Germinal center (tissue), 1 donor: Measurements from ENCODE around the gene IMMP2L.

Experiments used
- DNase-seq: peaks from one replicate; pipeline ENCODE4 v3.0.0; 2012; ENCODE audit warnings: mixed read lengths, low spot score

The IMMP2L gene

DNA sequence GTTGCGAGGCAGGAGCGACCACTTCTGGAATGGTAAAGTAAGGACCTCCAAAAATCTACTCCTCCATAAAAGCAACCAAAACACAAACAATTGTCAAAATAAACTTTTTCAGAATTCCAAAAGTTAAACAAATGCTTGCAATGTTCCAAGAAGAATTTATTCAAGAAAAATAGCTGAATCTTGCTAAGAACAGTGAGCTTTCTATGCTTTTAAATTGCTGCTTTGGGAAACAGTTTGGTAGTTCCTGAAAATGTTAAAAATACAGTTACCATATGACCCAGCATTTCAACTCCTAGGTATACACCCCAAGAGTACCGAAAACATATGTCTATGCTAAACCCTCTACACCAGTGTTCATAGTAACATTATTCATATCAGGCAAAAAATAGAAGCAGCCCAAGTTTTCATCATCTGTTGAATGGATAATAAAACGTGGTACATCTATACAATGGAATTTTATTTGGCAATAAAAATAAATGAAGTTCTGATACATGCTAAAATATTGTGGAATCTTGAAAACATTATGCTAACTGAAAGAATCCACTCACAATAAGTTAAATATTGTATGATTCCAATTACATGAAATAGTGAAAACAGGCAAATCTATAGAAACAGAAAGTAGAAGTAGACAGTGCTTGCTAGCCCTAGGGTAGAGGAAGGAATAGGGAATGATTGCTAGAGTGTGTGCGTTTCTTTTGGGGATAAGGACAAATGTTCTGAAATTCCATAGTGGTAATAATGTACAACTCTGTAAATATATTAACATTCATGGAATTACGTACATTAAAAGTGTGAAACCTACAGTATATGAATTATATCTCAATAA lies 414.4 kb downstream of the IMMP2L start:
- no peak for DNase-seq

DNA sequence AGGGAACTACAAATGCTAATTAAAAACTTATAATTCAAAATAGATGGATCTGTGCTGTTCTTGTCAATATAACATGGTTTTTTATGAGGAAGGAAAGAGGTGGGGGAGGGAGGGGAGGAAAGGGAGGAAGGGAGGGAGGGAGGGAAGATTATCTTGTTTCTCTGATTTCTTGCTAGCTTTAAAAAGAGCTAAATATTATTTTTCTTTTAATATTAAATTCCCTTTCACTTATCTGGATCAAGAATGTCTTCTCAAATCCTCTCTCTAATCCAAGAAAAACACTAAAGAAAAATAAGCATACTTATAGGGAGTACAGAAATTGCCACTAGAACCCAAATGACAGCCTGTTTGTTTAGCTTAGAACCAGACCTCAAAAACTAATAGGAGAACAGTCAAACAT lies 416.2 kb downstream of the IMMP2L start:
- DNase-seq = no peak

DNA sequence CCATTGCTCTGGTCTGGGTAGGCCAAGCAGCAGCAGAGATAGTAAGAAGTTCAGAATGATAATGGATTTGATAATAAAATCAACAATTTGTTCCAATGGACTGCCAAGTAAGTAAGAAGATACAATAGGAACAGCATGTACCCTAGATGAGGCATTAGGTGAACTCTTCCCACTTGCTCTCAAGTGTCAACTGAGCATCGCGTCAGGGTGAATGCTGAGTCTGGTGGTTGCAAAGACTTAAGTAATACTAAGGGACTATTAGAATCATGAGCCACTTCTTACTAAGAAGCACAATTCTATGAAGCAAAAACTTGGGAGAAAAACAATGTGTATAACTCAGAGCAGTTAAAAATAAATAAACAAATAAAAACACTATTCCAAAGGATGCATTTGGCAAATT lies 416.8 kb downstream of the IMMP2L start:
- no peak for DNase-seq

DNA sequence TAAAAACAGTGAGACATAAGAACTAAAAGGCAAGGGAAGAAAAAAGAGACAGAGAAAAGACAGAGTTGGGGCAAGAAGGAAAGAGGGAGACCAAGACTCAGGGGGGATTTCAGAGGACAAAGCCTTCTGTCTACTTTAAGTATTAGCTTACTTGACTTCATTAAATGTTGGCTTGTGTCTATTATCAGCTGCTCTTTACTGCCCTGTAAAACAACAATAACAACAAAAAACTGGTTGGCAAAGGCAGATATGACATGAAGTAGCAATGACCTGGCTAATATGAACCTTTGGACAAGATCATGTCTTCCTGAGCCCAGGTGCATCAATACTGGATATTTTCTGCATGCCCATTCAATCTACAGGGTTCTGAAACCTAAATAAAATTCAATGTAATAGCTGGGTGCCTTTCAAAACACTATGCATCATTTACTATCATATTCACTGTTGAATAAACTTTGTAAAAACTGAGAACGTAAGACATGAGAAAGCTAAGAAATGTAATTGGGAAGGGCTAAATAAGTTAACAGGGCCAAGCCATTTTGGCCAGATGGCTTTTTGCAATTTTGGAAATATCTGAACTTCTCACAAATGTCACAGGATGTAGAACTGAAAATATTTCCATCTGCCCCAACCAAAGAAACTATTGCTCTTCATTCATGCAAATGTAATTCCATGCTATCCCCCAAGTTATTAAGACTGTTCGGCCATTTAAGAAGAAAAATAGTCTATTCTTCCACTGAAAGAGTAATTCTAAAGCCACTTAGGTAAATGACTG lies 422.0 kb downstream of the IMMP2L start:
- DNase-seq = no peak

DNA sequence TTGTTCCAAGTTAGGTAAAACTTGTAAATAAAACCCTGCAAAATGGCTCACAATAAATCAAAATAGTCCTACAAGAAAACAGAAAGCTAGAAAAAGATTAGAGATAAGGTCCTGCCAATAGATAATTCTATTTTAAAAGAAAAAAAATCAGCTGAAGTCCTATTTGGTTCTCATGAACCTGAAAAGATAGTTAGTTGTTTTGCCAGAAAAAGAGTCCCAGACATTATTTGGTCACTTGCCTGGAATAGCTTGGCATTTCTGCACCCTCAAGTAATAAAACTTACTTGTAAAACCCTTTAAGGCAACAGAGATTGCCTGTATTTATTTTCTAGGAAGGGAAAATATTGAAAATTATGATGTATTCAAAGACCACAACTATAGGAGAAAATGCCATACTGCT lies 423.7 kb downstream of the IMMP2L start:
- DNase-seq = no peak

DNA sequence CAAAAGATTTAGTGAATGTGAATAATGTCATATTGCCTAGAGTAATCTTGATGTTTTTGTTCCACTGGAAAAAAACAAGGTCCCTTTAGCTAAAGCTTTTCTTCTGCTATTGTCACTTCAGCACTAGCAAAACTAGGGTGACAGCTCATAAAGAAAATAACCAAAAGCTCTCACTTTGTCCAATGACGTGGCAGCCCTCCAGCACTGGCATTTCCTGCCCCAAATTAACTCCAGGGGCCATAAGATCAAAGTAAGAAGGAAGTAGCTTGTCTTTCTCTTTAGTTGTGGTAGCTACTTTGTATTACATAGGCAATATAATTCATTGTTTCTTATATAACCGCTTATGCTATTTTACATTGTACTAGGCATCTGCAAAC lies 424.1 kb downstream of the IMMP2L start:
- no peak for DNase-seq

DNA sequence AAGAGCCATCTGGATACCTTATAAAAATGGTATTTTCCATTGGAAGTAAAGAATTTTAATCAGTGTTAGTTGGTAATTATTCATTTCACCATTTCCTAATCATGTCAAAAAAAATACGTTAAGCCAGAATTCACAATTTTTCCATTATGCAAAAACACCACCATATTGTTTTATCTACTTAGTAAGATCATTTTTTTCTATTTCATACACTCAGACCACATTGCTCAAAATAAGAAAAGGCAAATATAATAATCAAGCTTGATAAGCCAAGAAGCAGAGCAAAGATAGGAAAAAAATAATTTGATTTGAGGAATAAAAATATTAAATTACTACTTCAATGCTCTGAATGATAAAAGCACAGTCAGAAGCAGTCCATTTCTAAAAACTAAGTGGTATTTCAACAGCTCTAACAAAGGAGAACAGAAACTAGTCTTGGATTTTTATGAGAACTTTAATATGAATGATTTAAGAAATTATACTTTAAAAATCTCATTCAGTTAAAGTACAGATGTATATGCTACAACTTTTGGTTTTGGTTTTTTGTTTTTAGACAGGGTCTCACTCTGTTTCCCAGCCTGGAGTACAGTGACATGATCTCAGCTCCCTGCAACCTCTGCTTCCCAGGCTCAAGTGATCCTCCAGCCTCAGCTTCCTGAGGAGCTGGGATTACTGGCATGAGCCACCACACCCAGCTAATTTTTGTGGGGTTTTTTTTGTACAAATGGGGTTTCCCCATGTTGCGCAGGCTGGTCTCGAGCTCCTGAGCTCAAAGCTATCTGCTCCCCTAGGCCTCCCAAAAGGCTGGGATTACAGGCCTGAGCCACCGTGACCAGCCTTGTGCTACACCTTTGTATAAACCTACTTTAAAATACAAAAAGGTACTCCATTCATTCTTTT lies 424.7 kb downstream of the IMMP2L start:
- DNase-seq = no peak

DNA sequence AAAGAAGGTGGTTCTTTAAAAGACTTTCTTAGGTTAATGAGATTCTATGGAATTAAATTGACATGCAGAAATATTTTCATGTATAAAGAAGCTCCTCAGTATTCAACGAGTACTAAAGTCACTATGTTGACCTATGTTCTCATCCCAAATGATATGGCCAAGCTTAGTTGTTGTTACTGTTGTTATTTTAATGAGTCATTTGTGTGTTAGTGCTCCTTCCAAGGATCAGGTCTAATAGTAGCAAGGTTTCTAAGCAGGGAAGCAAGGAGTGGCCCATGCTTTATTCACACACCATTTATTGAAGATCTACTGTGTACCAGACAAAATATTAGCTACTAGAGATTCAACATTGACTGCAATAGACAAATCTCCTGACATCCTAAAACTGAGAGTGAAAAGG lies 429.5 kb downstream of the IMMP2L start:
- no peak for DNase-seq

DNA sequence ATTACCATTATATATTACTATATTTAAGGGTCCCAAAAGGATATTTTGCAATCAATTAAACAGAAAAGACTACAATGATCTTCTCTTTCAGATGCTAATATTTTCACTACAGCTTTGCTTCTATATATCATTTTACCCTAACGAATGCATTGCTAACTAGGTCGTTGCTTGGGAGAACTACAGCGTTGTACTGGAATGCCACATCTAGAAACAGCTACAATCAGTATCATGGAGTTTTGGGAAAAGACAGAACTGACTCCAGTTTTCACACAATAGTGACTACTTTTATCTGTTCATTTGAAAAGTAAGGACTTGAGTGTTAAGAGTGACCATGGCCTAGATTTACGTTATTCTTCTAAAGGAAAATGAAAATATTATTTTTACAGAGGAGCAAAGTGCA lies 432.9 kb downstream of the IMMP2L start:
- no peak for DNase-seq

DNA sequence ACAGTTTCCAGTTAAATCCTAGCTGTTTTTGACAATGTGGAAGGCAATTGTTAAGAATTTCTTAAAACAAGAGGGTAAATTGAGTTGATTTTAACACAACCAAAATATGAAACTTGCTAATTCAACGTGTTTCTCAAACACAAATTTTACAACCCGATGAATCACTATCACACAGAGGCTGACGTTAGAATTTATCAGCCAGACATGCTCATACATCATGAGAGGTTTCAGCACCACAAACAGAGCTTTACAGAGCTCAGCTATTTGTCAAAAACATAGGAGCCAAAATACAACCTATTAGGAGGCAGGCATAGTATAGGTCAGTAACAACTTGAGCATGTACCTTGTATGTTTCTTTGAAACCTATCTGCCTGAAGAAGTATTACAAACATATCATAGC lies 435.3 kb downstream of the IMMP2L start:
- no peak for DNase-seq

DNA sequence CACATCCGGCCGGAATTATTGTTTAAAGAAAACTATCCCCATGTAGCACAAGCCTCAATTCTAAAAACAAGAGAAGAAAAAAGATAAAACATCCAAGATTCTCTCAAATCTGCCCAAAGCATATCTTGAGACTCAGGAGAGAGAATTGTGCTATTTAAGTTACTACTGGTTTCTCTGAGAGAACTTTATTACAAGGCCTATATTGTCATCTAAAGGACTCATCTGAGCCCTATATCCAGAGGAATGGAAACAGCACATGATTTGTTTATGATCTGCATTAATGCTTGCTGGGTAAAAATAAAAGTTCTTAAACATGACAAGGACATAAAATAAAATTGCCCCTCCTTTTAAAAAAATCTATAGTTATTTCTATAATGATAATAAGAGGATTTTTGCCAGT lies 446.3 kb downstream of the IMMP2L start:
- no peak for DNase-seq

DNA sequence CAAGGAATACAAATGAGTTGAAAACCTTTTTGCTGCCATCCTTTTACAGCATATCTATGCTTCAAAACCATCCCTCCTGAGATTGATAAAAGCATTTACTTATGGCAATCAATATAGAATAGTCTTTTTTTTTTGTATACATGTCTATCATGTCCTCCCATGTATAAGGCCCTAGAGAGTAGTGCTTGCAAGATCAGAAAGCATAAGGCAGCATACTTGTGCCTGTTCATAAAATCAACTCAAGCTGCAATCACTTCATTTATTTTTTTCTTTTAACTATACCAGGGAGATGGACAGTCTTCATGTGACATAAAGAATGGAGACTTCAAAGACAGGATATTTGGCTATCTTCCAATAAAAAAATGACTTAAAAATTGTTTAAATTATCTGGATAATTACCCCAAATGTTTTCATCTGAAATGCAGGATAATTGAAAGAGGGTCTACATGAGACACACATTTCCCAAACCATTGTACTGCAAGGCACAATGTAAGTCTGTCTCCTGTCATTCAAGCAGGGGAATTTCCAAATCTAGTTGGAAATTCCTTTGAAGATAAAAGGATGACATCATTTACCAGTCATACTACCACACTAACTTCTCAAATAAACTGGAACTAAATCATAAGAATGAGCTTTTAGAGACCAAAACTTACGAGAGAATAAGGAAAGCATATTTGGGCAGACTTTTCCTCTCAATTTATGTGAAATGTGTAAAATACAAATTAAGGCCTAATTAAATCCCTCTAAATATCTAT lies 448.9 kb downstream of the IMMP2L start:
- no peak for DNase-seq

DNA sequence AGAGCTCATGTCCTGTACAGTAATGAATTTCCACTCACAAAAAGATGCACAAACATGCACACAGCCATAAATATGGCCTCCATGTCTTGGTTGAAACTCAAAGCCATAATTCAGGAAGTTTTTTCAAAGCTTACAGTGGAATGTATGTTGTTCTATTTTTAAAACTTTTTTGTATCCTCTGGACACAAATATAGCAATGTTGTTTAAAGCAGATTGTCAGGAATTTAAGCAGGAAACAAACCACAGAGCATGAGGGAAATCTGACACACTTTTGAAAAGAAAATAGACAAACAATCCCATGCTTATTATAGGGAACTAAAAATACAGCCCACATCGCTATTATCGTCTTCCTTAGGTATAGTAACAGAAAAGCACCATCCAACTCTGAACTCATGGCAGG lies 449.9 kb downstream of the IMMP2L start:
- no peak for DNase-seq

DNA sequence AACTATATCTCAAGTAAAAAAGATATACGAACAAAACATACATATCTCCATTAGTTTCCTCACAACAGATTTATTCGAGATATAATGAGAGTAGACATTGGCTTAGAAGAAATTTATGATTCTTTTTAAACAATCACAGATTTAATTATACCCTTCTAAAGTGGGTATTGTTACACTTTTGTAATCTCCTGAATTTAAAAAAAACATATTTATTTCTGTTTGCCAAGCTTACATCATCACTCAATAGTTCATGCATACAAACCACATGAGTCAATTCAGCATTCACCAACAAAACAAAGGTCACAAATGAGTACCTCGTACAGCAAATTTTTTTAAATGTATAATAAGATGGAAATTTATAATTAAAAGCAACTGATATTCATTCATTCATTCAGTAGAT lies 453.8 kb downstream of the IMMP2L start:
- DNase-seq = no peak

DNA sequence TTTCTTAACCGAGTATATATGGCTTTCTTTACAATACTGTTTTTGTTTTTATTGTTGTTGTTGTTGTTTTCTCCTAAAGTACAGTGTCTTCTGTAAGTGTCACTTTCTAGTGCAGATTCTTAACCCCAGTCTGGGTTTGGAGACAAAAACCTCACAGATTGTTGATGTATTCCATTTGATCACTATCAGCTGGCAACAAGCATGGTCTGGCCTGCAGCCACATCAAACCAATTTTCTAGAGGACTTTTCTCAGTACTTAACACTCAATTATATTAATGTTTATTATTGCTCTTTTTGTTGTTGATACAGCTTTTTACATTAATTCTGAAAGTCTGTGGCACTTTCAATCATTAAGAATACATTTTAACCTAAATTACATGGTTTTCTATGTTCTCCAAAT lies 454.3 kb downstream of the IMMP2L start:
- no peak for DNase-seq

DNA sequence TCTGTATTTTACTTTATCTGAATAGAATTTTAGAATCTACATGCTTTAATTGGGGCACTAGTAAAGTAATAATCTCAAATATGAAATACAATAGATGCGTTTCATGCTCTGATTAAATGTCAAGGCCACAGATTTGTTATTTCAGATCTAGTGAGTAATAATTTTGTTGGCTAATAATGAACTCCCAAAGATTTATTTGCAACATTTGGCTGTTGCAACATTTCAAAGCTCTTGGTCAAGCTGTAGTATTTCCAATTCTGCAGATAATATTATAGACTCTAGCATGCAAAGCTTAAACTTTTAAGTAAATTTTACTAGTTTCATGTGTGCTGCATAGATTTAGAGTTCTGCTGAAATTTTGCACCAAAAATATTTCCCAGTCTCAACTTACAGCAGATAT lies 454.7 kb downstream of the IMMP2L start:
- no peak for DNase-seq

DNA sequence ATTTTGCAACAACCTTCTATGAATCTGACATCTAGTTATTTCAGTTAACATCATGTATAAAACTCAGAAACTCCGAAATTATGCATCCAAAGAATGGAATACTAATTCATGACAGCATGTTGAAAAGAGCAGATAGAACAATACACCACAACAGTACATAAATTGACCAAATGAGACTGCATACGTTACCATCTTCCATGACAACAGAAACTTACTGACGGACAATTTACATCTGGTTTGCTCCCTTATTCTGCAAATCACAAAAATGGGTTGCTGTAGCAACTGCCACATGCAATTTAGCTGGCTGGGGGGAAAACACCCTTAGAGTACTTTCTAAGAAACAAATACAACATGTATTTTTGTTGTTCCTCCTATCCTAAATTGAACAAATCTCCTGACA lies 457.0 kb downstream of the IMMP2L start:
- DNase-seq = no peak

DNA sequence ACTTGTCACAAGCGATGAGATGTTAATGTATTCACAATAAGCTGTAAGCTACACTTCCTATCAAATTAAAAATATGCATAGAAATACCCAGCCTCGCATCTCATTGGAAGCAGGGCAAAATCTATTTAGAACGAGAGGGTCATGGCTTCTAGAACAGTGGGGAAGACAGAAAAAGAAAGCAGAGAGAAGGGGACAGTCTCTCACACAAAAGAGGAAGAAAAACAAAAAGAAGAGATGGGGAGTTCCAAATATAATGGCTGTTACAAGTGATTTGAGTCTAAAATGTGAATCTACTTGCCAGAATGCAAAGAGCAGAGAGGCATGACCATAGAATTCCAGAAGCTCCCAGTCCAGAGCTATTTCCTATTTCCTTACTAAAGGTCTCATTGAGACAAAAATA lies 457.6 kb downstream of the IMMP2L start:
- no peak for DNase-seq

DNA sequence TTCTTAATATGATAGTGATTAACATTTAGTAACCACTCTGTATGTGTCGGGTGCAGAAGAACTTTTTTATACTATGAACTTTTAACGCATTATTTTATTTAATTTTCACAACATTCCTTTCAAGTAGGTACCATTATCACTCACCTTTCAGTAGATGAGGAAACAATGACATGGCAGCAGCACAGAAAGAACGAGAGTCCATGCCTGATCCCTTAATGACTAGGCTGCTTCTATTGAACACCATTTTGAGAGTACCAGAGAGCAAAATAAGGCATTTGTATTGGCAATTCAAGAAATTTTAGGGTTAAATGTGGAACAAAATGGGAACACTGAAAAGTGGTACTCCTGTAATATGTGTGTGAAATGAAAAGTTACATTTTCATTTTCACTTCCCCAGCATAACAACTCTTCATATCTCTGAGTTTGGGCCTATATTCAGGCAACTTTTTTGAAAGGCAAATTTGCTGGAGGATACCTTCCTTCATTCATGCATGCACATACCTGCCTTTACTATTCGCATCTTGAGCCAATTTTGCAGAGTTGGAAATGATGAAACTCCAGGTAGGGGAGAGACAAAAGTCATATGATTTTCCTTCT lies 458.5 kb downstream of the IMMP2L start:
- no peak for DNase-seq

DNA sequence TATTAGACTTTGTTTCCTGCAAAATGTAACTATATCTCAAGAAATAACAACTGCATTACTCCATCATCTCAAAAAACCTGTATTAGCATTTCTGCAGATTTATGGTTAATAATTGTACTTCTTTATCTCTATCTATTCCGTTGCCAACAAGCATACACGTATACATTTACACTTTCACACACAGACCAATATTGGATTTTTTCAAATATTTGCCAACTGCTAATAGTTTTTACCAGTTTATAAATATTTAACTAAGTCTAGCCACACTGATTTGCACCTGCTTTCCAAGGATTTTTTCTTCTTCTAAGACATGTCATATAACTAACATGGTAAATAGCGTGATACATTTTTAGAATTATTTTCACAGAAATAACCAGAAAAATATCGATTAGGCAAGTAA lies 459.2 kb downstream of the IMMP2L start:
- no peak for DNase-seq

DNA sequence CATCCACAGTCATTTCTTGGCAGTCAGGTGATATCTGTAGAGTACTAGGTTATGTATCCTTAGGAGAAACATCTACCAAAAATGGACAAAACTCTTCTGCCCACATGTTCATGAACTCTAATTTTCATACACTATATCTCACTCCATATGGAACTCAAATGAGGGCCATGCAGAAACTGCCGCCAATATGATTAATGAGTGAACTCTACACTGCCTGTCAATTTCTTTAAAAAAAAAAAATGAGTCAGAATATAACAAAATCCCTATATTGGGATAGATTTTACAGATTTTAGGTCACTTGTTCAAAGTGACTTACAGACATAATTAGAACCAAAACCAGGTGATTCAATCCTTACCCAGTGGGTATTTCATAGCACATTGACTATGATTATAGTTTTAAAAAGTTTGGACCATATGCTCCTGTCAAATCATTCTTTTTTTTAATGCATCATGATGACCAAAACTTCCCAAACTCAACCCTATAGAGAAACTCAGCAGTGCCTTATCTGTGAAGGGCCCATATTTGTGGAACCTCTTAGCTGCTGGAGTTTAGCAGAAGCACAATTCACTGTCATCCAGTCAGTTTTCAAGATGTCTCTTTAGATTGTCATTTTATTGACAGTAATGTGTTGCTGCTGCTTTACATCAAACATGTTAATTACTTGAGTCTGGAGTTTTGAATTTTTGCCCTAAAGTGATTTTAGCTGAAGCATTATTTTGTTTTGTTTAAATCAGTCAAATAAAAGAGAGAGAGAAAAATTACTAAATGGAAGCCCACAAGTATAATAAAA lies 460.2 kb downstream of the IMMP2L start:
- no peak for DNase-seq
